PFSK-1 (cell line): Measurements from ENCODE around the gene SNX32.

Experiments used
- FOXP2 ChIP-seq: optimal IDR thresholded peaks from 2 replicates; pipeline ENCODE3; 2011; ENCODE audit warnings: borderline replicate concordance, control low read depth, inconsistent platforms; ENCODE audit not compliant: insufficient read depth; ENCODE audit errors: extremely low read length, extremely low read depth
- POLR2AphosphoS5 ChIP-seq: IDR thresholded peaks from 2 replicates; pipeline ENCODE4 v1.6.1; 2012; ENCODE audit warnings: low read depth, mild to moderate bottlenecking, control low read depth, low read length, moderate library complexity
- REST ChIP-seq, 2 experiments: IDR thresholded peaks; 2 replicates each; pipeline versions ENCODE4 v1.6.1 to v1.8.0; 2011 to 2012; ENCODE audit warnings: low read depth in 2 of 2, low read length in 2 of 2, control low read depth in 1 of 2, inconsistent platforms in 1 of 2, mild to moderate bottlenecking in 1 of 2, moderate library complexity in 1 of 2; ENCODE audit not compliant: insufficient read depth in 1 of 2
- SIN3A ChIP-seq: IDR thresholded peaks from 2 replicates; pipeline ENCODE4 v1.6.1; 2012; ENCODE audit warnings: mild to moderate bottlenecking, low read length, moderate library complexity, borderline replicate concordance; ENCODE audit not compliant: insufficient read depth
- TAF1 ChIP-seq: IDR thresholded peaks from 2 replicates; pipeline ENCODE4 v1.6.1; 2012; ENCODE audit warnings: low read length, control low read depth, borderline replicate concordance; ENCODE audit not compliant: insufficient read depth

- no peak for TF ChIP-seq REST (IDR thresholded peaks at IDR 0.05; ENCODE audit: insufficient read depth in 1 of 2, low read depth in 2 of 2, low read length in 2 of 2)
- TF ChIP-seq TAF1: peak; percentile 71; the same call in 1 of the 2 replicates
- TF ChIP-seq POLR2AphosphoS5: peak; percentile 83
- TF ChIP-seq SIN3A: peak; percentile 37; the same call in 1 of the 2 replicates
- TF ChIP-seq FOXP2: no peak
These were observed 57.7 kb downstream of the SNX32 start for GRCh38 chr11:65891219-65892136.
